TTC549 (cell line): ENCODE measurements around the gene ETV3L.
"Not testable (repeated sequence)": the region's sequence is repeated elsewhere in the genome, so short reads cannot be mapped to it uniquely, and the experiment has no call there.

Experiments
- FAIRE-seq: peaks from 2 replicates; lab custom pipeline; 2012; peaks lifted over from hg19 to GRCh38; lab: Jason Lieb, UNC

ETV3L gene

DNA sequence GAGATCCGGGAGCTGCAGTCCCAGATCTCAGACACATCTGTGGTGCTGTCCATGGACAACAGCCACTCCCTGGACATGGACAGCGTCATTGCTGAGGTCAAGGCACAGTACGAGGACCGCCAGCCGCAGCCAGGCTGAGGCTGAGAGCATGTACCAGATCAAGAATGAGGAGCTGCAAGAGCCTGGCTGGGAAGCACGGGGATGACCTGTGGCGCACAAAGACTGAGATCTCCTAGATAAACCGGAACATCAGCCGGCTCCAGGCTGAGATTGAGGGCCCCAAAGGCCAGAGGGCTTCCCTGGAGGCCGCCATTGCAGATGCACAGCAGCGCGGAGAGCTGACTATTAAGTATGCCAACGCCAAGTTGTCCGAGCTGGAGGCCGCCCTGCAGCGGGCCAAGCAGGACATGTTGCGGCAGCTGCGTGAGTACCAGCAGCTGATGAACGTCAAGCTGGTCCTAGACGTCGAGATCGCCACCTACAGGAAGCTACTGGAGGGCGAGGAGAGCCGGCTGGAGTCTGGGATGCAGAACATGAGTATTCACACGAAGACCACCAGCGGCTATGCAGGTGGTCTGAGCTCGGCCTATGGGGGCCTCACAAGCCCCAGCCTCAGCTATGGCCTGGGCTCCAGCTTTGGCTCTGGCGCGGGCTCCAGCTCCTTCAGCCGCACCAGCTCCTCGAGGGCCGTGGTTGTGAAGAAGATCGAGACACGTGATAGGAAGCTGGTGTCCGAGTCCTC, 25.5 kb downstream of the ETV3L start:
- peak; percentile 73 for FAIRE-seq

DNA sequence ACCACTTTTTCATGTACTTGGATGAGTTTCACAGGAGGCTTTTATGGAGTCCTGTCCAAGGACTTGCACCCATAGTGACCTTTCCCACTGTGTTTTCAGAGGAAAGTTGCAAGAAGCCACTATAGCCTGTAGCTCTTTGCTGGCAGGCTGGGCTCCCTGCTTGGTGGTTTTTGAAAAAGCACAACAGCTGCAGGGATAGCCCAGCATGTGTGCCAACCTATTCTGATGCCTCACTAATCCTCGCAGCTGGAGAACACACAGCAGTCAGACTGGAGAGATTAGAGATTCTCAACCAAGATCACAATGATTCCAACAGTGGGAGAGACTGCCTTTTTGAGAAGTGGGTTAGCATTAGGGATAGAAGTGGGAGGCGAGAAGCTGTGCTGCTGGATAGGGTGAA, 30.0 kb downstream of the ETV3L start:
- FAIRE-seq: no peak

DNA sequence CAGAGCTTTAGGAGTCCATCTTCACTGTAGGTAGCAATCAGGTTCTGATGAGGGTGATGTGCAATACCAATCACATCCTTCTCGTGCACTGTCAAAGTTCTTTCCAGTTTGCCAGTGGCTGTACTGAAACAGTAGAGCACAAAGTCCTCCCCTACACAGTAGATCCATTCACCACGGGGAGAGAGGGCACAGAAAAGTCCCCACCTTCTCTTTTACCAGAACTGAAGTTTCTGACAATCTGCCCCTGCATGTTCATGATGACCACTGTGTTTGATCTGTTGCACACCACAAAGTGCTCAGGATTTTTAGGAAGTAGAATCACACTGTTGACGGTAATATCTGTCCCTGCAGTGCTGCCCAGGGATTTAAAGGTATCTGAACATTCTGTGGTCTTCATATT, 40.4 kb downstream of the ETV3L start:
- FAIRE-seq: not testable (repeated sequence)

DNA sequence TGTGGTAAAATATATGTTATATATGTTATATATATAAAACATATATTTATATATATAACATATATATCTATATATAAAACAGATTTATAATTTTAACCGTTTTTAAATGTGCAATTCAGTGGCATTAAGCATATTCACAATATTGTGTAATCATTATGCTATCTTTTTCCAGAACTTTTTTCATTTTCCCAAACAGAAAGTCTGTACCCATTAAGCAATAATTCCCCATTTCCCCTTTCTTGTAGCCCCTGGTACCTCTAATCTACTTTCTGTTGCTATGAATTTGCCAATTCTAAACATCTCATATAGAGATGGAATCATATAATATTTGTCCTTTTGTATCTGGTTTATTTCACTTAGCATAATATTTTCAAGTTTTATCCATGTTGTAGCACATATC, 43.3 kb downstream of the ETV3L start:
- FAIRE-seq: peak; percentile 90

DNA sequence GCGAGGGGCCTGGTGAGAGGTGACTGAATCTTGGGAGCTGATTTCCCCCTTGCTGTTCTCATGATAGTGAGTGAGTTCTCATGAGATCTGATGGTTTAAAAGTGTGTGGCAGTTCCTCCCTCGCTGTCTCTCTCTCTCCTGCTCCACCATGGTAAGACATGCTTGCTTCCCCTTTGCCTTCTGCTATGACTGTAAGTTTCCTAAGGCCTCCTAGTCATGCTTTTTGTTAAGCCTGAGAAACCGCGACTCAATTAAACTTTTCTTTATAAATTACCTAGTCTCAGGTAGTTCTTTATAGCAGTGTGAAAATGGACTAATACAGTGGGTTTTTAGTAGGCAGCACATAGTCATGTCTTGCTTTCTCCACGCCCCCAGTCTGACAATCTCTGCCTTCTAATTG, 43.9 kb downstream of the ETV3L start:
- FAIRE-seq: not testable (repeated sequence)

DNA sequence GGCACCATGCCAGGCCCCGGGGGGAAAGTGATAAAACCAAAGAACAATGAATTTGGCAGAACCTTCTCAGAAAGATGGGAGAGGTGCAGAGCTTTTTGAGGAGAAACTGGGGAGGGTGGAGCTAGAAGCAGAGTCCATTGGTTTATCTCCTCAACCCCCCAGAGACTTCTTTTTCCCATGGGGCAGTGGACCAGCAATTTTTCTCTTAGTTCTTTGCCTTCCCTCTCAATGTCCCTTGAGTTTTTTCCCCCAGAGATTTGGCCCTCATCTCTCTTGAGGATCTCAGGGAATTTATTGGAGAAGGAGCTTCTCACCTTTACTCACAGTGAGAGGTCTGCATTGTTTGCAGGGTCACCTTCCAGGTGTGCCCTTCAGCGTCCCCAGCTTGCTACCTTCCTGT, 48.8 kb downstream of the ETV3L start:
- no peak for FAIRE-seq

DNA sequence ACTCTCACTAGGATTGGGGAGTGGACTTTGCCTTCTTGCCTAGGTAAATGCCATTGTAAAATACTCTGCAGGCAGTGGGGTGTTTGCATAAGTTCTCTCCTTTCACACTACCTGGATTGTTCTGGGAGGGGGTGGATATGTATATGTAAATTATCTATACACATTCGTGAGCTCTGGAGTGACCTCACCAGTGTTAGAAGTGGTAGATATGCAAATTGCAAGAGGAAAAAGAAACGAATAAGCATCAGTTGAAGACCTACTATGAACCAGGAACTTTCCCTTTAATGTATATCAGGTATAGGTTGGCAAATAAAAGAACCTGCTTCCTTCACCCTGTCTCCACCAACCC, 52.6 kb downstream of the ETV3L start:
- no peak for FAIRE-seq

DNA sequence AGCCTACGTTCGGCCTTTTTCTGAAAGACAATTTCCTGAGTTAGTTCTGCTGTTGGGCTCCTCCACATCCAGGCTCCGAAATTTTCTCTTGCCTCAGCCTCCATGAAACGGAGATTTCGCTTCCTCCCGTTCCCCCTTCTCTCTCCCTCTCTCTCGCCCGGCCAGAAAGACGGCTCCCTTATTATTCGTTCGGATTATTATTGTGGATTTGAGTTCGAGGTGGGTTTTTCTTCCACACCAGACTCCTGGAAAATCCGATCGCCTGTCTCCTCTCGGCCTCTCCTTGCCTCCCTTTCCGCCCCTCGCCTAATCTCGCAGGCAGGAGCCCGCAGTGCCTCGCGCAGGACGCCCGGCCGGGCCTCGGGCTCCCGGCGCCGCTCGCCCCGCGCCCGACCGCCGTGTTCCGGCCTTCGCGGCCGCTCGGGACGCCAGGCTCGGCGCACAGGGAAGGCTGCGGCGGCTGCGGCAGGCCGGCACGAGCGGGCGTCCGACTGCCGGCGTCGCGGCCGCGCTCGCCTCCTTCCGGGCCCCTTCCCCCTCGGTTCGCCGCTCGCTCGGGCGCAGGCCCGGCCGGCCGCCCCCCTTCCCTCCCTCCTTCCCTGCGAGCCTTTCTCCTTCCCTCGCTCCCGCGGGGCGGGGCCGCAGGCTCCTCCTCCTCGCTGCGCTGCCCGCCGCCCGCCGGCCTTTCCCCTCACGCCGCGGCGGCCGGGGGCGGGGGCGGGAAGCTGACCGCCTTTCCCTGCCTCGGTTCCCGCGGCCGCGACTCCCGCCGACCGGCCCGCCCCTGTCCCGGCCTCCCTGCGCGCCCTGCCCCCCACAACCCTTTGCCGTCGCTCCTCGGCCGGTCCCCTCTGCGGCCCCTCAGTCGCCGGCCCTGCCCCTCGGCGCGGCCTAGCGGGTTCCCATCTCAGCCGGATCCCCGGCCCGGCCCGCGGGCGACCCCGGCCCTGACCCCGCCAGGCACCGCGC, 54.1 kb downstream of the ETV3L start, which contains the start of gene ARHGEF11:
ARHGEF11 (minus strand) TSS at position 493 of the 969 bp plus-strand sequence. CDS start 1,412 bp downstream, outside the sequence.
- no peak for FAIRE-seq

DNA sequence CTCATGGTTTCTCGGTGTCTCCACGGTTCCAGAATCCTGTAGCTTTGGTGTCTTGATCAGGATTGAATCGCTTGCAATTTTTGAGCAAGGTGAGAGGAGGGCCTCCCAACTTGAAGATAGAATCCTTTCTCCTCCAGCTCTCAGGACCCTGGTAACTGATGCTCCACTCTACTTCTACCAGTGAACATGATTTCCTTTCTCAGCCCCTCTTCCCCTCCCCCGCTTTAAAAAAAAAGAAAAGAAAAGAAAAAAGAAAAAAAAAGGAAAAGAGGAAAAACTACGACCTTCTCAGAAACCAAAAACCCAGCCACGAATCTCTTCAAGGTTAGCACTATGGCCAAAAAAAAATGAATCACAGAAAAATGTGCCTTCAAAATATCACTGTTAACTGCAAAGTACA, 55.3 kb downstream of the ETV3L start:
- FAIRE-seq: no peak

DNA sequence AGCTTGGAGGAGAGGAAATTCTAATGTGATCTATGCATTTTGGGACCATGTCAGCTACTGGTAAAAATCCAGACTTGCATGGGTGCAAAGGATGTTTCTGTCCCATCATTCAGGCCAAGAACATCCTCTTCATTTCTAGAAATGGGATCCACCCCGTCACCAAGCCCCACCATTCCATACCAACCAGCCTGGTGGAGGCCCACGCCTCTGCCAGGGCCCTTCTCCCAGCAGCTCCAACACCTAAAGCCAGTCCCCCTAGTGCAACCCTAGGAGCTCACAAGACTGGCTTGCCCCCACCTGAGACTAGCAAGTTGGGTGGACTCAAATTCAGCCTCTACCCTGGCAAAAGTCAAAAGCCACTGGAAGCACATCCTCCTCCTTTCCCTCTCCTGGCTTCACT, 55.9 kb downstream of the ETV3L start:
- FAIRE-seq: no peak

DNA sequence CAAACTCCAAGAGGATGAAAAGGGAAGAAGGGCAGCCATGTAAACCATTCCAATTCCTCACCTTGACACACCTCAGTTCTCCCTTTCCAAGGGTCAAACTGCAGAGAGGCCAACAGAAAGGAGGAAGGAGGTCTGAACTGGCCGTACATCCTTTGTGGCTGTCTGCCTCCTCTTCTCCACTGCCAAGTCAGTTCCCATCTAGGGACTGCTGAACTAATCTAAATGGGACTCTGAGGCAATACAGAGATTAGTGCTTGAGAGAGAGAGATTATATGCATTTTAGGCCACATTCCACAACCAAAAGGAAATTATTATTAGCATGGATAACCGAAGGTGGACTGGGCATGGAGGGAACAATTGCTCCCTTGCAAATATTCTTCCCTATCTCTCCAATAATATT, 56.8 kb downstream of the ETV3L start:
- no peak for FAIRE-seq
